ENCODE data around the gene ME1.

Gene ME1

GRCh38 chr6:83381949-83382348, 48.9 kb downstream of the ME1 start:
- DNase-seq (ENCODE audit: low spot score) = no peak
- no peak for TF ChIP-seq CTCF (IDR thresholded peaks at IDR 0.05; ENCODE audit: extremely low read depth, missing control alignments)

GRCh38 chr6:83378621-83379388, 52.0 kb downstream of the ME1 start:
- no peak for DNase-seq (ENCODE audit: low spot score)
- TF ChIP-seq CTCF (IDR thresholded peaks at IDR 0.05; ENCODE audit: extremely low read depth, missing control alignments) = no peak

- no peak for TF ChIP-seq CTCF (IDR thresholded peaks at IDR 0.05; ENCODE audit: extremely low read depth, missing control alignments)
- no peak for DNase-seq (ENCODE audit: low spot score)
Observed at GRCh38 chr6:83371423-83371822, 59.4 kb downstream of the ME1 start.

- TF ChIP-seq CTCF (IDR thresholded peaks at IDR 0.05; ENCODE audit: extremely low read depth, missing control alignments) = no peak
- no peak for DNase-seq (ENCODE audit: low spot score)
Observed at GRCh38 chr6:83370567-83370966, 60.3 kb downstream of the ME1 start.

- no peak for TF ChIP-seq CTCF (IDR thresholded peaks at IDR 0.05; ENCODE audit: extremely low read depth, missing control alignments)
- DNase-seq (ENCODE audit: low spot score) = no peak
Observed at GRCh38 chr6:83369692-83370091, 61.2 kb downstream of the ME1 start.

GRCh38 chr6:83368577-83368976, 62.3 kb downstream of the ME1 start:
- TF ChIP-seq CTCF (IDR thresholded peaks at IDR 0.05; ENCODE audit: extremely low read depth, missing control alignments) = no peak
- no peak for DNase-seq (ENCODE audit: low spot score)

GRCh38 chr6:83367104-83367503, 63.7 kb downstream of the ME1 start:
- no peak for TF ChIP-seq CTCF (IDR thresholded peaks at IDR 0.05; ENCODE audit: extremely low read depth, missing control alignments)

More at GRCh38 chr6:83367104-83367503, 63.7 kb downstream of the ME1 start:
- DNase-seq (ENCODE audit: low spot score) = no peak

Data from GM20000 (cell line).